Right lung (tissue), 5 donors: ENCODE results near the gene SRRM2. TPM values are rescaled to one million over a fixed set of nuclear protein-coding genes. Genes with fewer than 3 reads are reported as not detected.

ENCODE experiments used
- DNase-seq, 2 donors: peaks; one replicate each; pipeline ENCODE4 v3.0.0-alpha.2; 2013
- polyA plus RNA-seq, 5 donors: library from polyadenylated mRNA; unstranded; fragments of 120-200 nt; gene quantifications; one replicate each; pipeline versions ENCODE4 v1.2.1 to v1.2.3, GENCODE V29; 2013; ENCODE audit warnings: inconsistent platforms in 1 of 5, low replicate concordance in 1 of 5; ENCODE audit not compliant: insufficient read length in 5 of 5, insufficient read depth in 1 of 5

The SRRM2 gene
- polyA plus RNA-seq, 5 donors = 524 to 630 (median 557) TPM

- no peak for DNase-seq
Observed at GRCh38 chr16:2817340-2818271, 65.2 kb downstream of the SRRM2 start.

GRCh38 chr16:2818272-2818876, 65.9 kb downstream of the SRRM2 start:
- DNase-seq = no peak

DNA sequence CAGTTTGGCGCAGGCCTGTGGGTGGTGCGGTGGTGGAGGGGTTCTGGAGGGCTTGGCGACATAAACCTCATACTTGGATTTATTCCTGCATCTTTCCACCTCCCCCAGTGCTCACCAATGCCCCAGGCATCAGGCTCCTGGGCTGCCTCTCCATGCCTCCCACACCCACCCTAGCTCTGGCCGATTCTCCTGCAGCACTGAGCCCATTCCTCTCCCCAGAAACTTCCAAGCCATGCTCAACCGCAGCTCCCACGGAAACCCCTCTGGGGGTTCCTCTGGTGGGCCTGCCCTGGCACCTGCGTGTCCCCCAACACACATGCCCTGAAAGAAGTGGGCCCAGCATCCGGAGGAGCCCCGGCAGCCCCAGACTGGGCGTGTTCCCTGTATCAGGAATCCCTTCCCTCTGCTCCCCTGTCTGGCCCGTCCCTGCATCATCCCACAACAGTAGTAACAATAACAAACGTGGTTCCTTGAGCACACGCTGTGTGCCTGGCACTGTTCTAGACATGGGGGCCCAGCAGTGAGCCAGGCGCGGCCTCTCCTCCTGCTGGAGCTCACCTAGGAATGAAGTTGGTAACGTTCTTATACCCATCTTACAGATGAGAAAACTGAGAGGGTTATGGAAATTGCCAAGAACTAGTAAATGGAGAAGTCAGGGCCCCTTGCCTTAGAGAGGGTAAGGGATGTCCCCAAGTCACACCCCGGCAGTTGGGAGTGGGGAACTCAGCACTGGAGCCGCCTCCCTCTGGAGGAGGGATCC, 66.9 kb downstream of the SRRM2 start:
- no peak for DNase-seq

- DNase-seq = no peak
Observed at GRCh38 chr16:2819939-2820835, 67.7 kb downstream of the SRRM2 start.

Other genes starting within 250 kb of the SRRM2 start
- gene ATP6V0C, start 238.7 kb upstream of the SRRM2 start, polyA plus RNA-seq = 100 to 1,000 TPM in 2 of 5 donors, 10 to 100 TPM in 3; 60.5 to 158 (median 87.5) TPM
- 10 to 100 TPM; 11.1 to 20.8 (median 16.6) TPM for gene AMDHD2, start 232.3 kb upstream of the SRRM2 start, polyA plus RNA-seq
- gene CEMP1, start 221.2 kb upstream of the SRRM2 start, polyA plus RNA-seq = 1 to 10 TPM in 4 of 5 donors, under 1 TPM in 1; 0.35 to 2.6 (median 1.6) TPM
- 10 to 100 TPM; 35.2 to 43.4 (median 37.9) TPM for gene PDPK1, start 214.6 kb upstream of the SRRM2 start, polyA plus RNA-seq
- gene KCTD5, start 70.1 kb upstream of the SRRM2 start, polyA plus RNA-seq = 10 to 100 TPM; 19.0 to 25.7 (median 21.4) TPM
- gene PRSS27, start 32.4 kb upstream of the SRRM2 start, polyA plus RNA-seq = 1 to 10 TPM; 1.7 to 3.1 (median 2.5) TPM
- gene ELOB, start 24.6 kb downstream of the SRRM2 start, polyA plus RNA-seq = 100 to 1,000 TPM; 133 to 296 (median 161) TPM
- under 1 TPM; 0.18 to 0.46 (median 0.22) TPM for gene PRSS33, start 34.9 kb downstream of the SRRM2 start, polyA plus RNA-seq
- gene PRSS41, start 45.8 kb downstream of the SRRM2 start, polyA plus RNA-seq = not detected
- gene PRSS21, start 64.6 kb downstream of the SRRM2 start, polyA plus RNA-seq = under 1 TPM in 3 of 5 donors, not detected in 2; 0.14 to 0.67 (median 0.23) TPM
- under 1 TPM; 0.49 to 0.76 (median 0.59) TPM for gene ZG16B, start 77.7 kb downstream of the SRRM2 start, polyA plus RNA-seq
- 10 to 100 TPM; 10.1 to 18.0 (median 15.8) TPM for gene PRSS22, start 105.5 kb downstream of the SRRM2 start, polyA plus RNA-seq
- 10 to 100 TPM; 14.0 to 34.9 (median 19.8) TPM for gene FLYWCH2, start 130.6 kb downstream of the SRRM2 start, polyA plus RNA-seq
- 10 to 100 TPM; 14.7 to 41.5 (median 20.0) TPM for gene FLYWCH1, start 159.3 kb downstream of the SRRM2 start, polyA plus RNA-seq
- under 1 TPM; 0.16 to 0.87 (median 0.26) TPM for gene KREMEN2, start 211.6 kb downstream of the SRRM2 start, polyA plus RNA-seq
- gene PAQR4, start 216.7 kb downstream of the SRRM2 start, polyA plus RNA-seq = 10 to 100 TPM; 12.0 to 18.5 (median 13.2) TPM
- gene PKMYT1, start 227.8 kb downstream of the SRRM2 start, polyA plus RNA-seq = 10 to 100 TPM; 14.5 to 22.9 (median 15.4) TPM